Spleen (tissue), 11 donors: Measurements from ENCODE around the gene SUCNR1. TPM values are rescaled to one million over a fixed set of nuclear protein-coding genes. Genes with fewer than 3 reads are reported as not detected.
A peak's percentile ranks its signal among the peaks of the same experiment; 100 is the strongest.

ENCODE experiments used
- DNase-seq: peaks from one replicate; pipeline ENCODE4 v3.0.0-alpha.2; 2020
- H3K27ac ChIP-seq, 8 donors: fragments of 200-600 bp; sonication (generic) in 7 of 8; 1 replicate in 4 of 8; 2 replicates in 4 of 8; pipeline versions ENCODE4 v1.5.0 to v1.8.0; 2016 to 2021; ENCODE audit warnings: inconsistent platforms in 4 of 8, mild to moderate bottlenecking in 4 of 8, moderate library complexity in 1 of 8
- H3K27me3 ChIP-seq, 7 donors: fragments of 200-600 bp; sonication (generic) in 6 of 7; replicated peaks in 1 of 7; 1 replicate in 4 of 7; 2 replicates in 3 of 7; pipeline versions ENCODE4 v1.5.0 to v1.8.0; 2016 to 2021; ENCODE audit warnings: inconsistent platforms in 3 of 7, mild to moderate bottlenecking in 1 of 7
- H3K36me3 ChIP-seq, 6 donors: fragments of 200-600 bp; sonication (generic) in 5 of 6; 1 replicate in 4 of 6; 2 replicates in 2 of 6; pipeline versions ENCODE4 v1.5.0 to v1.8.0; 2016 to 2021; ENCODE audit warnings: inconsistent platforms in 2 of 6
- H3K4me1 ChIP-seq, 6 donors: fragments of 200-600 bp; sonication (generic) in 5 of 6; 1 replicate in 3 of 6; 2 replicates in 3 of 6; pipeline versions ENCODE4 v1.5.0 to v1.8.0; 2016 to 2021; ENCODE audit warnings: inconsistent platforms in 3 of 6
- H3K4me3 ChIP-seq, 8 donors: fragments of 200-600 bp; sonication (generic) in 7 of 8; 1 replicate in 4 of 8; 2 replicates in 4 of 8; pipeline versions ENCODE4 v1.5.0 to v1.8.0; 2016 to 2021; ENCODE audit warnings: inconsistent platforms in 4 of 8, mild to moderate bottlenecking in 4 of 8, moderate library complexity in 2 of 8
- H3K9me3 ChIP-seq, 8 donors: fragments of 200-600 bp; sonication (generic) in 7 of 8; 1 replicate in 4 of 8; 2 replicates in 4 of 8; pipeline versions ENCODE4 v1.5.0 to v1.8.0; 2016 to 2021; ENCODE audit warnings: inconsistent platforms in 4 of 8
- POLR2A ChIP-seq, 3 donors: fragments of 450-650 bp; IDR thresholded peaks; one replicate each; pipeline ENCODE4 v1.5.1; 2017; ENCODE audit warnings: antibody characterized with exemption in 3 of 3, mild to moderate bottlenecking in 1 of 3
- POLR2AphosphoS5 ChIP-seq, 3 donors: sonication (generic); formaldehyde crosslinking; IDR thresholded peaks; one replicate each; pipeline ENCODE4 v1.5.1; 2017; ENCODE audit warnings: antibody characterized with exemption in 3 of 3
- WGBS, 5 donors: extraction: QIAGEN DNeasy Blood & Tissue Kit in 3 of 5; methylation state at CpG; one replicate each; pipeline versions ENCODE4 v1.1.5 to v1.1.7; 2013 to 2018; 5-methylcytosine and 5-hydroxymethylcytosine counted together
- intact Hi-C: fragments of 100-400 bp; cut with DNase I; formaldehyde crosslinking; loops from one replicate; pipeline ENCODE4 v1.15.0; 2023; ENCODE audit warnings: low total_unique reads
- polyA plus RNA-seq, 3 donors: library from polyadenylated mRNA; stranded (reverse); fragments of 200-250 nt; gene quantifications; one replicate each; pipeline ENCODE4 v1.2.1, GENCODE V29; 2013
- total RNA-seq, 7 donors: library from RNA; depleted of rRNA in 3 of 7; stranded (reverse); fragments of >200 nt in 3 of 7; fragmentation: NEBNext Ultra II Directional in 4 of 7; extraction: Animal tissue kit (Norgen Biotek cat#: 25700) in 4 of 7; gene quantifications; one replicate each; pipeline versions ENCODE4 v1.1.0 to v1.2.1, GENCODE V29; 2016 to 2021
- TF ChIP-seq, protein P1 (sequence below), 11 experiments: fragments of 200-600 bp in 7 of 11; fragments of 450-650 bp in 4 of 11; sonication (generic) in 4 of 11; IDR thresholded peaks in 8 of 11; conservative IDR thresholded peaks in 3 of 11; 1 replicate in 7 of 11; 2 replicates in 4 of 11; pipeline versions ENCODE4 v1.4.0 to v1.8.0; 2016 to 2021; ENCODE audit warnings: antibody characterized with exemption in 11 of 11, inconsistent platforms in 4 of 11, mild to moderate bottlenecking in 1 of 11
- donor health status: healthy with polysubstance abuse.
- donor health status: DM: no; HTN: no; CAD: no; lungs with moderate emphysema.
- donor health status: DM: no; HTN: no; CAD: no.
- donor health status: Bipolar disorder and iron deficiency.
- donor health status: healthy.
- donor health status: DM: no; HTN: no; CAD: no.
- donor health status: DM: yes; HTN: yes; CAD: no.

SUCNR1 gene
- total and polyA plus RNA-seq, 10 donors, result 0.37 to 21.5 (median 8.9) TPM

DNA sequence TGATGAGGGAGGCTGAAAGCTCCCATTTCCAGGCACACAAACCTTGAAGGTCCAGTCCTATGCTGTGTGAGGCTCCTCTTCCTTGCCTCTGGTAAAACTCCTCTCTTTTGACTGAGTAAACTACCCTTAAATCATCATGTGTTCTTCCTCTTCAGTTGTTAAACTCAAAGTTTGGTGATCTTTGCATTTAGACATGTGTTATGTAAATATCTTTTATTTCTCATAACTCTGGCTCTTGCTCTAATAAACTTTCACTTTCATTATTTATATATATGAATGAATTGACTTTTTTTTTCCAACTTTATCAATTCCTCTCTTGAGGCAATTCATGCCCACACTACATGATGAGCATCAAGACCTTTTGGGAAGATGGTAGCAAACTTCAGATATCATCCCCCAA is 26.6 kb downstream of the SUCNR1 start:
- H3K27ac ChIP-seq, result no peak overlapping the region
- peaks cover 0 to 52% (median 21%) of the 10 kb centered on the region in 6 donors for H3K4me1 ChIP-seq
- TF ChIP-seq, protein P1, sequence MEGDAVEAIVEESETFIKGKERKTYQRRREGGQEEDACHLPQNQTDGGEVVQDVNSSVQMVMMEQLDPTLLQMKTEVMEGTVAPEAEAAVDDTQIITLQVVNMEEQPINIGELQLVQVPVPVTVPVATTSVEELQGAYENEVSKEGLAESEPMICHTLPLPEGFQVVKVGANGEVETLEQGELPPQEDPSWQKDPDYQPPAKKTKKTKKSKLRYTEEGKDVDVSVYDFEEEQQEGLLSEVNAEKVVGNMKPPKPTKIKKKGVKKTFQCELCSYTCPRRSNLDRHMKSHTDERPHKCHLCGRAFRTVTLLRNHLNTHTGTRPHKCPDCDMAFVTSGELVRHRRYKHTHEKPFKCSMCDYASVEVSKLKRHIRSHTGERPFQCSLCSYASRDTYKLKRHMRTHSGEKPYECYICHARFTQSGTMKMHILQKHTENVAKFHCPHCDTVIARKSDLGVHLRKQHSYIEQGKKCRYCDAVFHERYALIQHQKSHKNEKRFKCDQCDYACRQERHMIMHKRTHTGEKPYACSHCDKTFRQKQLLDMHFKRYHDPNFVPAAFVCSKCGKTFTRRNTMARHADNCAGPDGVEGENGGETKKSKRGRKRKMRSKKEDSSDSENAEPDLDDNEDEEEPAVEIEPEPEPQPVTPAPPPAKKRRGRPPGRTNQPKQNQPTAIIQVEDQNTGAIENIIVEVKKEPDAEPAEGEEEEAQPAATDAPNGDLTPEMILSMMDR (IDR thresholded peaks at IDR 0.05 in 8 of 11, conservative IDR thresholded peaks at IDR 0.05 in 3 of 11), result no peak
- TF ChIP-seq POLR2A (IDR thresholded peaks at IDR 0.05), result no peak
- TF ChIP-seq POLR2AphosphoS5 (IDR thresholded peaks at IDR 0.05), result no peak
- no peak overlapping the region for H3K4me3 ChIP-seq
- no peaks in the 10 kb centered on the region for H3K36me3 ChIP-seq
- DNase-seq, result no peak
- H3K9me3 ChIP-seq, result no peaks in the 10 kb centered on the region
- intact Hi-C loops, result no loop called here
- H3K27me3 ChIP-seq, result no peaks in the 10 kb centered on the region

DNA sequence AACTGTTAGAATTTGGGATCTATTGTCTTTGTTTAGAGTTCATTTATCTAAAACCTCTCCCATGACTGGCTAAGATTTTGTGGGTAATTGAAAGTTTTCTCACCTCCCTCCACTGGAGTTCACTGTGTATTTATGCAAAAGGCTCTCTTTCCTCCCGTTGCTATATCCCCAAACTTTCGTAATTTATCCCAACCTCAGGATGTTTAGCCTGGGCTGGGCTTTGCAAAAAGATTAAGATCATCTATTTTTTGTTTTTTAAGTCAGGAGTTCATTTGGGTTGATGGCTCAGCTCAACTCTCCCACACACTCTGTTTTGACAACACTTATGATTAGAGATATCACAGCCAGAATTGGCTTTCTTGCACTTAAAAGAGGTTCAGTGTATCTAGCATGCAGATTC is 27.0 kb downstream of the SUCNR1 start:
- 58 to 82% (median 61%) methylated on average over 2 of the region's 2 CpGs for WGBS, 5 donors
- Histone ChIP-seq H3K4me3 (no peak overlapping the region), H3K27ac (no peak overlapping the region), H3K27me3 (no peaks in the 10 kb centered on the region), H3K9me3 (no peaks in the 10 kb centered on the region), H3K36me3 (no peaks in the 10 kb centered on the region), H3K4me1 (peaks cover 0 to 48% (median 21%) of the 10 kb centered on the region in 6 donors)
- no peak for DNase-seq
- TF ChIP-seq, protein P1 (IDR thresholded peaks at IDR 0.05 in 8 of 11, conservative IDR thresholded peaks at IDR 0.05 in 3 of 11), result no peak
- TF ChIP-seq POLR2AphosphoS5 (IDR thresholded peaks at IDR 0.05) (no peak), POLR2A (IDR thresholded peaks at IDR 0.05) (no peak)
- intact Hi-C loops, result no loop called here

DNA sequence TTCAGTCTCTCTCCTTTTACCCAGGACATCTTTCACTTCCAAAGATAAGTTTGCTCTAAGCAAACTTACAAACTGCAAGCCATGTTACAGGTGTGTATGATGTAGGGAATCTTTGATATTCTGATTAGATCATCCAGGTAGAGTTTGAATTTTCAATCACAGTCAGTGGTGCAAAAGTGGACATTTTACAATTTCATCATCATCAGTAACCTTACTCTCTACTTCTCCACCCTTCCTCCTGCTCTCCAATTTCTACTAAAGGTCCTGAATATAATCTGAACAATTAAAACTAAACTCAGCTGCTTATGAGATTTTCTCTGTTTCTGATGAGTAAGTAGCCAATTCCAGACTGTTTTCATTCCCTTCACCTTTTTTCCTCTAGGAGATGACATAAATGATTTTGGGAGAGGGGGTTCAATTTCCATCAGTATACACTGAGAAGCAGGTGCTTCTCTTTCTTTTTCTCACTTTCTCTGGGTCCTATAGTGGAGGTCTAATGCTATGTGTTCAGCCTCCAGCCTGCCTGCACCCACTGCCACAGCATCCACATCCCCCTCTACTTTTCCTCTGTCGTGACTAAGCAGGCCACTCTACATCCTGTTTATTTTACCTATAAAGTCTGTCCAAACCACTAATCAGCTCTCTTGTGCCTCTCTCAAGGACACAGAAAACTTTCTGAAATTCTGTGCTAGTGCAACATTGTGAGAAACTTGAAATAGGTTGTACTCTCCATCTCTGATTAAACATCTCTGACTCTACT is 27.6 kb downstream of the SUCNR1 start:
- no peaks in the 10 kb centered on the region for H3K9me3 ChIP-seq
- no peaks in the 10 kb centered on the region for H3K27me3 ChIP-seq
- intact Hi-C loops, result no loop called here
- TF ChIP-seq, protein P1 (IDR thresholded peaks at IDR 0.05 in 8 of 11, conservative IDR thresholded peaks at IDR 0.05 in 3 of 11), result no peak
- peaks cover 0 to 42% (median 16%) of the 10 kb centered on the region in 6 donors for H3K4me1 ChIP-seq
- no peak overlapping the region for H3K4me3 ChIP-seq
- H3K36me3 ChIP-seq, result no peaks in the 10 kb centered on the region
- WGBS, 5 donors, result 20 to 26% (median 21%) methylated on average over 1 of the region's 1 CpG
- H3K27ac ChIP-seq, result peak overlapping the region in 1 of 8 donors; percentile 12
- DNase-seq, result no peak

DNA sequence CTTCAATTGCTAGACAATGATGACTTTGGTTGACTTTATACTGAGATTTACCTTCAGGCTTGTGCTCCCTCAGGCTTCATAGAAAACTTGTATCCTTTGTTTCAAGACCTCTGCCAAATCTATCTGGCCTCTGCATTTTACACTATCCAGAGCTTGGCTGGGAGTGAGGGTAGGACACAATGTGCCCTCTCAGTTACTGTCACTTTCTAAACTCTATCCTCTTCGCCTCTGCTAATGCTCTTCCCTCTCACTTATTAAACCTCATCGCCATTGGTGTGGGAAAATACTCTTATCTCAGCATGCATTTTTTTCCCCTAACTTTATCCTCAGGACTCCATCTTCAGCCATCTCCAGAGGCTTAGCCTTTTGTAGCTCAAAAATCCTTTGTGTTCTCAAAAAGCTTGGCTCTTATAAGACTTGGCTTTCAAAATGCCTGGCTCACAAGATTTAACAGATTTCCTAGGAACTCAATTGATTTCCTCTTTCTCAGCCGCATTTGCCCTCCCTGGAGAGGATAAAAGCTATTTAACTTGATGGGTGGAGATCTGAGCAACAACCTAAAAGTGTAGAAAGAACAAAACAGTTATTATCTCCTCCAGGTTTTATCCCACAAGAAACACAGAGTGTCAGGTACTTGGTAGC is 28.3 kb downstream of the SUCNR1 start:
- TF ChIP-seq, protein P1 (IDR thresholded peaks at IDR 0.05 in 8 of 11, conservative IDR thresholded peaks at IDR 0.05 in 3 of 11), result no peak
- TF ChIP-seq POLR2A (IDR thresholded peaks at IDR 0.05) (no peak), POLR2AphosphoS5 (IDR thresholded peaks at IDR 0.05) (no peak)
- no peak for DNase-seq
- 53 to 73% (median 62%) methylated on average over 3 of the region's 3 CpGs for WGBS, 5 donors
- intact Hi-C loops, result no loop called here
- H3K9me3 ChIP-seq, result no peaks in the 10 kb centered on the region
- H3K4me1 ChIP-seq, result peaks cover 0 to 38% (median 12%) of the 10 kb centered on the region in 6 donors
- no peaks in the 10 kb centered on the region for H3K27me3 ChIP-seq
- no peaks in the 10 kb centered on the region for H3K36me3 ChIP-seq
- H3K27ac ChIP-seq, result peak overlapping the region in 1 of 8 donors; percentile 12
- no peak overlapping the region for H3K4me3 ChIP-seq
